Caco-2 (cell line): Measurements from ENCODE around the gene CYTL1. TPM values are rescaled to one million over a fixed set of nuclear protein-coding genes. Genes with fewer than 3 reads are reported as not detected.
"Not testable (repeated sequence)": the region's sequence is repeated elsewhere in the genome, so short reads cannot be mapped to it uniquely, and the experiment has no call there.

ENCODE experiments used
- Bru-seq: library from RNA; stranded (reverse); fragments of 400-500 nt; gene quantifications from one replicate; lab custom pipeline; 2021; lab: Mats Ljungman, UMichigan
- BruChase-seq, 2 experiments: library from RNA; stranded (reverse); fragments of 400-500 nt; gene quantifications; one replicate each; lab custom pipeline; 2021; lab: Mats Ljungman, UMichigan
- BruUV-seq: library from RNA; stranded (reverse); fragments of 400-500 nt; replicated peaks from 2 replicates; lab custom pipeline; 2021; lab: Mats Ljungman, UMichigan
- CTCF ChIA-PET: fragments of 300-600 bp; sonication (Branson Sonifier 250); formaldehyde crosslinking; loops from one replicate; lab custom pipeline; 2022; ENCODE audit warnings: antibody characterized with exemption; lab: Charles Lee
- POLR2A ChIA-PET: fragments of 300-600 bp; sonication (Branson Sonifier 250); formaldehyde crosslinking; loops from one replicate; lab custom pipeline; 2022; ENCODE audit warnings: antibody characterized with exemption; lab: Charles Lee
- DNase-seq, 2 experiments: peaks; one replicate each; pipeline versions ENCODE4 v3.0.0 to v3.0.0-alpha.2; 2020 to 2022
- H3K27me3 ChIP-seq: replicated peaks from 2 replicates; pipeline ENCODE4 v1.6.0; 2011; ENCODE audit warnings: low read length; ENCODE audit not compliant: control insufficient read depth, insufficient read depth
- H3K36me3 ChIP-seq: 2 replicates; pipeline ENCODE4 v1.5.1; 2011; ENCODE audit warnings: low read length; ENCODE audit not compliant: control insufficient read depth, insufficient read depth
- H3K4me1 ChIP-seq: fragments of 250-450 bp; sonication (Bioruptor Pico); 2 replicates; pipeline ENCODE4 v1.5.1; 2020; ENCODE audit warnings: mild to moderate bottlenecking
- H3K4me3 ChIP-seq: 2 replicates; pipeline ENCODE4 v1.5.1; 2011; ENCODE audit warnings: low read depth, mild to moderate bottlenecking, control low read depth, low read length
- H3K9me3 ChIP-seq: fragments of 250-450 bp; sonication (Bioruptor Pico); 2 replicates; pipeline ENCODE4 v1.5.1; 2020; ENCODE audit warnings: mild to moderate bottlenecking, moderate library complexity
- H3K27ac Mint-ChIP-seq: one replicate; pipeline ENCODE4 v1.8.0; 2022; ENCODE audit warnings: mixed read lengths; ENCODE audit not compliant: unreplicated experiment
- H3K27me3 Mint-ChIP-seq: one replicate; pipeline ENCODE4 v1.8.0; 2022; ENCODE audit warnings: mixed read lengths; ENCODE audit not compliant: insufficient read depth, unreplicated experiment
- H3K36me3 Mint-ChIP-seq: one replicate; pipeline ENCODE4 v1.8.0; 2022; ENCODE audit warnings: mild to moderate bottlenecking, mixed read lengths; ENCODE audit not compliant: insufficient read depth, unreplicated experiment
- H3K4me1 Mint-ChIP-seq: one replicate; pipeline ENCODE4 v1.8.0; 2022; ENCODE audit warnings: low read depth, mixed read lengths; ENCODE audit not compliant: unreplicated experiment
- H3K4me3 Mint-ChIP-seq: one replicate; pipeline ENCODE4 v1.8.0; 2022; ENCODE audit warnings: mild to moderate bottlenecking, moderate library complexity, mixed read lengths; ENCODE audit not compliant: unreplicated experiment
- H3K9me3 Mint-ChIP-seq: one replicate; pipeline ENCODE4 v1.8.0; 2022; ENCODE audit warnings: mixed read lengths; ENCODE audit not compliant: unreplicated experiment
- CTCF ChIP-seq, 2 experiments: fragments of 200-600 bp in 1 of 2; IDR thresholded peaks; 1 replicate in 1 of 2; 2 replicates in 1 of 2; pipeline versions ENCODE4 v1.5.1 to v1.8.0; 2011 to 2022; ENCODE audit warnings: antibody characterized with exemption in 1 of 2, control low read depth in 1 of 2, inconsistent platforms in 1 of 2, low read depth in 1 of 2, low read length in 1 of 2, mild to moderate bottlenecking in 1 of 2, moderate library complexity in 1 of 2; ENCODE audit not compliant: insufficient read depth in 1 of 2, severe bottlenecking in 1 of 2, unreplicated experiment in 1 of 2
- intact Hi-C: fragments of 100-400 bp; cut with micrococcal nuclease; formaldehyde crosslinking; loops from one replicate; pipeline ENCODE4 v1.10.0; 2022; ENCODE audit not compliant: unreplicated experiment
- long read RNA-seq: library from polyadenylated mRNA; stranded (forward); transcript quantifications from one replicate; pipeline ENCODE4 v2.0.0, GENCODE V29; 2022
- total RNA-seq: library from RNA; stranded (reverse); gene quantifications from 2 replicates; pipeline ENCODE4 v1.2.3, GENCODE V29; 2022

Gene CYTL1
- total RNA-seq (not detected in 2 replicates), Bru-seq, nascent RNA (percentile 16 among the genes with signal in this experiment), BruChase-seq, experiment 1, labeled RNA remaining after a 2-hour chase (not detected), BruChase-seq, experiment 2, labeled RNA remaining after a 6-hour chase (not detected)
- long read RNA-seq, result 0 reads

- TF ChIP-seq CTCF (IDR thresholded peaks at IDR 0.05; ENCODE audit: insufficient read depth in 1 of 2, low read depth in 1 of 2, low read length in 1 of 2, severe bottlenecking in 1 of 2, unreplicated experiment in 1 of 2), result no peak
- DNase-seq, result no peak
- Mint-ChIP-seq H3K27me3 (no peaks in the 10 kb centered on the region), H3K9me3 (no peaks in the 10 kb centered on the region), H3K27ac (no peak within 1 kb of the TSS), H3K36me3 (no peaks in the 10 kb centered on the region), H3K4me1 (no peaks in the 10 kb centered on the region), H3K4me3 (no peak within 1 kb of the TSS)
- no peaks in the 10 kb centered on the region for H3K9me3 ChIP-seq
- no peak within 1 kb of the TSS for H3K4me3 ChIP-seq
- no peaks in the 10 kb centered on the region for H3K27me3 ChIP-seq
- CTCF ChIA-PET, result no interaction called here
- H3K36me3 ChIP-seq, result no peaks in the 10 kb centered on the region
- BruUV-seq, result no TSS peak
- H3K4me1 ChIP-seq, result no peaks in the 10 kb centered on the region
- intact Hi-C loops, result no loop called here
- POLR2A ChIA-PET, result no interaction called here
Measured at GRCh38 chr4:5019274-5019673, at the start of gene CYTL1. CYTL1 (minus strand) TSS chr4:5019458; CDS start chr4:5019445, 13 bp downstream.

GRCh38 chr4:5067908-5068307 lies 48.6 kb upstream of the CYTL1 start:
- intact Hi-C loops, result no loop called here
- H3K9me3 ChIP-seq, result 0 out of 2 replicates have a peak, but pooled peaks cover 2% of the 10 kb centered on the region
- Mint-ChIP-seq H3K4me3 (no peak overlapping the region), H3K9me3 (peaks cover 21% of the 10 kb centered on the region), H3K4me1 (no peaks in the 10 kb centered on the region), H3K27ac (no peak overlapping the region), H3K27me3 (no peaks in the 10 kb centered on the region), H3K36me3 (peaks cover 13% of the 10 kb centered on the region)
- no TSS peak for BruUV-seq
- POLR2A ChIA-PET, result no interaction called here
- H3K4me3 ChIP-seq, result no peak overlapping the region
- no peak for TF ChIP-seq CTCF (IDR thresholded peaks at IDR 0.05; ENCODE audit: insufficient read depth in 1 of 2, low read depth in 1 of 2, low read length in 1 of 2, severe bottlenecking in 1 of 2, unreplicated experiment in 1 of 2)
- no peaks in the 10 kb centered on the region for H3K36me3 ChIP-seq
- no peaks in the 10 kb centered on the region for H3K27me3 ChIP-seq
- DNase-seq, result no peak
- CTCF ChIA-PET, result no interaction called here
- no peaks in the 10 kb centered on the region for H3K4me1 ChIP-seq

GRCh38 chr4:5066968-5067367 lies 47.7 kb upstream of the CYTL1 start:
- H3K4me1 ChIP-seq, H3K27me3 Mint-ChIP-seq, POLR2A ChIA-PET, CTCF ChIA-PET, DNase-seq, H3K4me3 Mint-ChIP-seq, H3K27ac Mint-ChIP-seq, H3K4me1 Mint-ChIP-seq, H3K36me3 ChIP-seq, H3K9me3 ChIP-seq, H3K4me3 ChIP-seq, H3K27me3 ChIP-seq, BruUV-seq, intact Hi-C loops: not testable (repeated sequence)
- peaks cover 13% of the 10 kb centered on the region for H3K36me3 Mint-ChIP-seq
- H3K9me3 Mint-ChIP-seq, result peaks cover 21% of the 10 kb centered on the region
